SK-N-SH (cell line): ENCODE measurements around the gene TARS3.
A peak's percentile ranks its signal among the peaks of the same experiment; 100 is the strongest.

ENCODE experiments used
- CTCF ChIP-seq: fragments of 200-600 bp; sonication (generic); IDR thresholded peaks from 2 replicates; pipeline ENCODE4 v1.6.1; 2017; ENCODE audit warnings: antibody characterized with exemption, mild to moderate bottlenecking, moderate library complexity
- USF2 ChIP-seq: fragments of 150-350 bp; IDR thresholded peaks from 2 replicates; pipeline ENCODE4 v1.6.1; 2017; ENCODE audit warnings: antibody characterized with exemption, low read length, low read depth, borderline replicate concordance

- TF ChIP-seq CTCF (peak; percentile 95), USF2 (no peak)
Measured at GRCh38 chr15:101641129-101641764, 83.0 kb downstream of the TARS3 start.
